GM12878 (cell line): ENCODE results near the gene KIR3DL2. TPM values are rescaled to one million over a fixed set of nuclear protein-coding genes. Genes with fewer than 3 reads are reported as not detected.

Experiments used
- ATAC-seq: fragments of 200-7000 bp; cut with Tn5 transposase; 3 replicates; pipeline ENCODE4 v1.9.1; 2020; ENCODE audit warnings: mild to moderate bottlenecking, moderate library complexity
- BruUV-seq: library from RNA; stranded (reverse); fragments of 400-500 nt; replicated peaks from 2 replicates; lab custom pipeline; 2021; lab: Mats Ljungman, UMichigan
- CTCF ChIA-PET: fragments of 300-600 bp; sonication (Branson Sonifier 250); formaldehyde crosslinking; extraction: SDS; loops from one replicate; lab custom pipeline; 2021; ENCODE audit warnings: inconsistent platforms; lab: Yijun Ruan, JAX
- POLR2A ChIA-PET: fragments of 350-600 bp; formaldehyde crosslinking; extraction: SDS; loops from one replicate; lab custom pipeline; 2021; ENCODE audit warnings: inconsistent platforms; lab: Charles Lee
- RAD21 ChIA-PET: fragments of 300-600 bp; sonication (Branson Sonifier 250); formaldehyde crosslinking; loops from one replicate; lab custom pipeline; 2023; ENCODE audit warnings: antibody characterized with exemption; ENCODE audit not compliant: unreplicated experiment; lab: Charles Lee
- SMC1A ChIA-PET: fragments of 300-600 bp; sonication (Branson Sonifier 250); formaldehyde crosslinking; loops from one replicate; lab custom pipeline; 2023; ENCODE audit not compliant: unreplicated experiment, uncharacterized antibody; lab: Charles Lee
- DNase-seq: peaks from one replicate; pipeline ENCODE4 v3.0.0-alpha.2; 2011; ENCODE audit warnings: low read depth, low spot score
- FAIRE-seq: peaks from 3 replicates; lab custom pipeline; 2011; peaks lifted over from hg19 to GRCh38; lab: Jason Lieb, UNC
- H2AFZ ChIP-seq: 2 replicates; pipeline ENCODE4 v1.6.0; 2011; ENCODE audit warnings: low read depth, low read length, control low read depth; ENCODE audit not compliant: control insufficient read depth
- H3K27ac ChIP-seq: 2 replicates; pipeline ENCODE4 v1.5.1; 2011; ENCODE audit warnings: control low read depth; ENCODE audit not compliant: control insufficient read depth, insufficient read depth
- H3K27me3 ChIP-seq, 2 experiments: replicated peaks in 1 of 2; 2 replicates each; pipeline versions ENCODE4 v1.6.0 to v1.6.1; 2011; ENCODE audit warnings: low read length in 1 of 2; ENCODE audit not compliant: control insufficient read depth in 2 of 2, insufficient read depth in 2 of 2
- H3K36me3 ChIP-seq, 2 experiments: 2 replicates each; pipeline ENCODE4 v1.5.1; 2011; ENCODE audit warnings: low read length in 1 of 2; ENCODE audit not compliant: control insufficient read depth in 2 of 2, insufficient read depth in 2 of 2
- H3K4me1 ChIP-seq: 2 replicates; pipeline ENCODE4 v1.6.1; 2011; ENCODE audit warnings: mild to moderate bottlenecking, low read length, moderate library complexity, mixed read lengths; ENCODE audit not compliant: control insufficient read depth, insufficient read depth
- H3K4me2 ChIP-seq: 2 replicates; pipeline ENCODE4 v1.6.0; 2011; ENCODE audit warnings: control low read depth; ENCODE audit not compliant: control insufficient read depth, insufficient read depth
- H3K4me3 ChIP-seq: fragments of 200-600 bp; sonication (generic); 2 replicates; pipeline ENCODE4 v1.5.1; 2016
- H3K79me2 ChIP-seq: 2 replicates; pipeline ENCODE4 v1.6.0; 2011; ENCODE audit warnings: low read length; ENCODE audit not compliant: control insufficient read depth, insufficient read depth
- H3K9ac ChIP-seq: 2 replicates; pipeline ENCODE4 v1.8.0; 2011; ENCODE audit warnings: low read length, control low read depth, mixed read lengths; ENCODE audit not compliant: control insufficient read depth, insufficient read depth
- H3K9me3 ChIP-seq: replicated peaks from 3 replicates; pipeline ENCODE4 v1.5.1; 2011; ENCODE audit warnings: mild to moderate bottlenecking, low read length; ENCODE audit not compliant: control insufficient read depth, insufficient read depth
- H4K20me1 ChIP-seq: 2 replicates; pipeline ENCODE4 v1.6.0; 2011; ENCODE audit not compliant: control insufficient read depth, insufficient read depth
- CHD2 ChIP-seq: IDR thresholded peaks from 2 replicates; pipeline ENCODE4 v1.6.1; 2011; ENCODE audit warnings: low read depth, low read length, improper control_type of control experiment, borderline replicate concordance
- CHD4 ChIP-seq: fragments of 200-600 bp; sonication (generic); IDR thresholded peaks from 2 replicates; pipeline ENCODE4 v1.6.1; 2016; ENCODE audit warnings: mild to moderate bottlenecking
- KAT2A ChIP-seq: conservative IDR thresholded peaks from 2 replicates; pipeline ENCODE4 v1.6.1; 2011; ENCODE audit warnings: low read depth, low read length; ENCODE audit not compliant: control insufficient read depth
- POLR2A ChIP-seq: IDR thresholded peaks from 2 replicates; pipeline ENCODE4 v1.6.1; 2011; ENCODE audit warnings: low read depth, mild to moderate bottlenecking, low read length
- SP1 ChIP-seq: IDR thresholded peaks from one replicate; pipeline ENCODE4 v1.6.1; 2011; ENCODE audit warnings: low read depth, low read length
- TCF3 ChIP-seq: IDR thresholded peaks from 2 replicates; pipeline ENCODE4 v1.6.1; 2012; ENCODE audit warnings: low read depth, mild to moderate bottlenecking, low read length, borderline replicate concordance; ENCODE audit not compliant: insufficient read depth
- WGBS: methylation state at CpG from one replicate; pipeline ENCODE4 v1.1.6; 2016; ENCODE audit warnings: low lambda C conversion rate; ENCODE audit not compliant: insufficient replicate concordance, insufficient coverage; ENCODE audit errors: missing lambda C conversion rate; 5-methylcytosine and 5-hydroxymethylcytosine counted together
- in situ Hi-C: fragments of 300-500 bp; cut with MboI; formaldehyde crosslinking; loops from 9 replicates; pipeline ENCODE4 v1.14.3; 2018; ENCODE audit warnings: mixed read lengths
- intact Hi-C: fragments of 100-400 bp; cut with micrococcal nuclease; formaldehyde crosslinking; loops from one replicate; pipeline ENCODE4 v1.14.2; 2022; ENCODE audit not compliant: unreplicated experiment
- polyA plus RNA-seq, 11 experiments: library from polyadenylated mRNA; depleted of rRNA in 4 of 11; unstranded in 6 of 11; stranded (reverse) in 5 of 11; fragments of >200 nt; fragmentation: Nextera tagmentation in 4 of 11; fragmentation: Illumina TruSeq in 1 of 11; extraction: Ambion mirVana in 4 of 11; extraction: Trizol in 1 of 11; gene quantifications; 1 replicate in 1 of 11; 2 replicates in 10 of 11; pipeline versions ENCODE4 v1.2.1 to v1.2.3, GENCODE V29; 2011 to 2016; ENCODE audit warnings: inconsistent platforms in 2 of 11, missing spikeins in 2 of 11, low read depth in 1 of 11
- total RNA-seq, 4 experiments: library from RNA; depleted of rRNA in 3 of 4; stranded (reverse); fragments of >200 nt in 3 of 4; fragmentation: Illumina TruSeq in 1 of 4; extraction: Trizol in 1 of 4; gene quantifications; 2 replicates each; pipeline versions ENCODE4 v1.2.1 to v1.2.3, GENCODE V29; 2013 to 2021
- TF ChIP-seq, protein P1 (sequence below): IDR thresholded peaks from 2 replicates; pipeline ENCODE4 v1.6.1; 2012; ENCODE audit warnings: low read length, inconsistent platforms
- TF ChIP-seq, protein P2 (sequence below): IDR thresholded peaks from 2 replicates; pipeline ENCODE4 v1.6.1; 2012; ENCODE audit warnings: low read depth, low read length, improper control_type of control experiment
- TF ChIP-seq, protein P3 (sequence below): fragments of 450-650 bp; IDR thresholded peaks from 2 replicates; pipeline ENCODE4 v1.6.1; 2016; ENCODE audit warnings: mild to moderate bottlenecking
- TF ChIP-seq, protein P4 (sequence below): fragments of 450-650 bp; formaldehyde crosslinking; IDR thresholded peaks from 2 replicates; pipeline ENCODE4 v1.5.0; 2022; ENCODE audit warnings: mild to moderate bottlenecking, missing genetic modification characterization

Gene KIR3DL2
- total and polyA plus RNA-seq, 10 of the 15 experiments (the other 5 are each of a cell fraction or from before 2014, with no cell fraction given), result 0.39 TPM; not detected in 9

DNA sequence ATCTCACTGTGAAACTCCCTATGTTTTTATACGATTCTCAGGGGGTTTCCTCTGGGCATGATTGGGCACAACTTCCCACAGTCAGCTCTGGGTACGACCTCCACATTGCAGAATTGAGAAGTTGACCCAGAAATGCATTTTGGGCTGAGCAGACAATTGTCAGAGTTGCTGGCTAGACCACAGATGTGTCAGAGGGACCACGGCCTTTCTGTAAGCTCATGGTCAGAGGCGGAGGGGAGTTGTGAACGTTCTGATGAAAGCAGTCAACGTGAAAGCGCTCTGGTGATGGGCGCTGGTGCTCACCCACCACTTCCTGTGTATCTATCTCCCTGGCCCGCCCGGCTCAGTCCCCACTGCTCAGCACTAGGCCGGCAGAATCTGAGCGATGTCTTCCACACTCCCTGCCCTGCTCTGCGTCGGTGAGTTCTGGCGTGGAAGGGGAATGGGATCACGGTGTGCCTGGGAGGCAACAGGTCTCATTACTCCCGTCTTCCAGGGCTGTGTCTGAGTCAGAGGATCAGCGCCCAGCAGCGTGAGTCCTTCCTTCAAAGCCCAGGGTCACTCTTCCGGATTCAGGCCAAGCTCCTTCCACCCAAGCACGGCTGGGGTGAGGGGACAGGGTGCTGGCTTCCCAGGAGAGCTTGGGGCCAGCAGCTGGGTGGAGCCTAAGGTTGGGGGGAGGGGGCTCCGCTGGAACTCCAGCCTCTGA is 55.7 kb downstream of the KIR3DL2 start, which contains the start of gene NCR1:
Gene NCR1 (plus strand): TSS at position 346 of the 709 bp plus-strand sequence. CDS start 40 bp downstream, at position 386.
- RAD21 ChIA-PET, result no interaction called here
- peak within 1 kb of the TSS; percentile 67 for H2AFZ ChIP-seq
- peaks cover 4% of the 10 kb centered on the region; the same call in 1 of the 2 replicates for H3K4me1 ChIP-seq
- POLR2A ChIA-PET, result interaction anchor here (0.6 kb wide), 1 partner anchor 418 kb away, joined by 9 read pairs; no protein-coding TSS in a partner anchor
- in situ Hi-C loops, result no loop called here
- ATAC-seq, result peak; percentile 46
- no peaks in the 10 kb centered on the region for H3K36me3 ChIP-seq
- BruUV-seq, result no TSS peak
- no peak within 1 kb of the TSS for H3K27ac ChIP-seq
- no peaks in the 10 kb centered on the region for H3K79me2 ChIP-seq
- CTCF ChIA-PET, result no interaction called here
- H3K4me2 ChIP-seq, result 0 out of 2 replicates have a peak within 1 kb of the TSS, but pooled peaks have one; percentile 3
- no peak for TF ChIP-seq TCF3
- TF ChIP-seq POLR2A, result 0 out of 2 replicates have a peak, but pooled peaks have one; percentile 42
- TF ChIP-seq, protein P1, sequence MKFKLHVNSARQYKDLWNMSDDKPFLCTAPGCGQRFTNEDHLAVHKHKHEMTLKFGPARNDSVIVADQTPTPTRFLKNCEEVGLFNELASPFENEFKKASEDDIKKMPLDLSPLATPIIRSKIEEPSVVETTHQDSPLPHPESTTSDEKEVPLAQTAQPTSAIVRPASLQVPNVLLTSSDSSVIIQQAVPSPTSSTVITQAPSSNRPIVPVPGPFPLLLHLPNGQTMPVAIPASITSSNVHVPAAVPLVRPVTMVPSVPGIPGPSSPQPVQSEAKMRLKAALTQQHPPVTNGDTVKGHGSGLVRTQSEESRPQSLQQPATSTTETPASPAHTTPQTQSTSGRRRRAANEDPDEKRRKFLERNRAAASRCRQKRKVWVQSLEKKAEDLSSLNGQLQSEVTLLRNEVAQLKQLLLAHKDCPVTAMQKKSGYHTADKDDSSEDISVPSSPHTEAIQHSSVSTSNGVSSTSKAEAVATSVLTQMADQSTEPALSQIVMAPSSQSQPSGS, result no peak
- no peaks in the 10 kb centered on the region for H3K27me3 ChIP-seq
- no peaks in the 10 kb centered on the region for H3K9me3 ChIP-seq
- intact Hi-C loops, result no loop called here
- no peak for FAIRE-seq
- WGBS, result 30% methylated on average over 21 of the region's 22 CpGs
- H3K4me3 ChIP-seq, result no peak within 1 kb of the TSS
- SMC1A ChIA-PET, result no interaction called here
- no peak for DNase-seq
- no peak within 1 kb of the TSS for H3K9ac ChIP-seq
- H4K20me1 ChIP-seq, result no peaks in the 10 kb centered on the region

DNA sequence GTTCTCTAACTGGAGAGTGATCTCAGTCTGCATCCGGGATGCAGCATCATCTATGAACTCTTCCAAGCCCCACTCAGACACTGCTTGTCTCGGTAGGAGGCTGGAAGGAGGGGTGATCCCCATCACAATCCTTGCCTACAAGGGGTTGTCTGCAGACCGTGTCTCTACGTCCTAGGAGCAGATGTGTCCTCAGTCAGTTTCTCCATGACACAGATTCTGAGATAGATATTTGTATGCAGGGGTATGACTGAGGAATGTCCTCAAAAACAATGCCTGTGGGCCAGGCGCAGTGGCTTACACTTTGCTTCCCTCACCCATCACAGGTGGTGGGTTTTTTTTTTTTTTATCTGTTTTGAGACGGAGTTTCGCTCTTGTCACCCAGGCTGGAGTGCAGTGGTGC is 56.6 kb downstream of the KIR3DL2 start:
- ATAC-seq (no peak), FAIRE-seq (no peak), DNase-seq (no peak)
- Histone ChIP-seq H3K79me2 (no peaks in the 10 kb centered on the region), H3K27me3 (no peaks in the 10 kb centered on the region), H3K36me3 (no peaks in the 10 kb centered on the region), H3K9ac (no peak overlapping the region), H2AFZ (no peak overlapping the region), H3K4me3 (no peak overlapping the region), H3K9me3 (no peaks in the 10 kb centered on the region), H3K4me1 (peaks cover 4% of the 10 kb centered on the region; the same call in 1 of the 2 replicates), H3K27ac (no peak overlapping the region), H3K4me2 (no peak overlapping the region), H4K20me1 (no peaks in the 10 kb centered on the region)
- intact Hi-C loops (no loop called here), in situ Hi-C loops (no loop called here)
- ChIA-PET SMC1A (interaction anchor here (0.5 kb wide), 1 partner anchor 12 kb away, joined by 3 read pairs; no protein-coding TSS in a partner anchor), POLR2A (no interaction called here), CTCF (no interaction called here), RAD21 (no interaction called here)
- WGBS, result 37% methylated on average over 7 of the region's 7 CpGs
- BruUV-seq, result no TSS peak
- no peak for TF ChIP-seq CHD2
- no peak for TF ChIP-seq CHD4
- TF ChIP-seq, protein P2, sequence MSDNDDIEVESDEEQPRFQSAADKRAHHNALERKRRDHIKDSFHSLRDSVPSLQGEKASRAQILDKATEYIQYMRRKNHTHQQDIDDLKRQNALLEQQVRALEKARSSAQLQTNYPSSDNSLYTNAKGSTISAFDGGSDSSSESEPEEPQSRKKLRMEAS, result no peak
- no peak for TF ChIP-seq KAT2A
- TF ChIP-seq, protein P3, sequence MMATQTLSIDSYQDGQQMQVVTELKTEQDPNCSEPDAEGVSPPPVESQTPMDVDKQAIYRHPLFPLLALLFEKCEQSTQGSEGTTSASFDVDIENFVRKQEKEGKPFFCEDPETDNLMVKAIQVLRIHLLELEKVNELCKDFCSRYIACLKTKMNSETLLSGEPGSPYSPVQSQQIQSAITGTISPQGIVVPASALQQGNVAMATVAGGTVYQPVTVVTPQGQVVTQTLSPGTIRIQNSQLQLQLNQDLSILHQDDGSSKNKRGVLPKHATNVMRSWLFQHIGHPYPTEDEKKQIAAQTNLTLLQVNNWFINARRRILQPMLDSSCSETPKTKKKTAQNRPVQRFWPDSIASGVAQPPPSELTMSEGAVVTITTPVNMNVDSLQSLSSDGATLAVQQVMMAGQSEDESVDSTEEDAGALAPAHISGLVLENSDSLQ, result no peak
- no peak for TF ChIP-seq SP1
- TF ChIP-seq, protein P4, sequence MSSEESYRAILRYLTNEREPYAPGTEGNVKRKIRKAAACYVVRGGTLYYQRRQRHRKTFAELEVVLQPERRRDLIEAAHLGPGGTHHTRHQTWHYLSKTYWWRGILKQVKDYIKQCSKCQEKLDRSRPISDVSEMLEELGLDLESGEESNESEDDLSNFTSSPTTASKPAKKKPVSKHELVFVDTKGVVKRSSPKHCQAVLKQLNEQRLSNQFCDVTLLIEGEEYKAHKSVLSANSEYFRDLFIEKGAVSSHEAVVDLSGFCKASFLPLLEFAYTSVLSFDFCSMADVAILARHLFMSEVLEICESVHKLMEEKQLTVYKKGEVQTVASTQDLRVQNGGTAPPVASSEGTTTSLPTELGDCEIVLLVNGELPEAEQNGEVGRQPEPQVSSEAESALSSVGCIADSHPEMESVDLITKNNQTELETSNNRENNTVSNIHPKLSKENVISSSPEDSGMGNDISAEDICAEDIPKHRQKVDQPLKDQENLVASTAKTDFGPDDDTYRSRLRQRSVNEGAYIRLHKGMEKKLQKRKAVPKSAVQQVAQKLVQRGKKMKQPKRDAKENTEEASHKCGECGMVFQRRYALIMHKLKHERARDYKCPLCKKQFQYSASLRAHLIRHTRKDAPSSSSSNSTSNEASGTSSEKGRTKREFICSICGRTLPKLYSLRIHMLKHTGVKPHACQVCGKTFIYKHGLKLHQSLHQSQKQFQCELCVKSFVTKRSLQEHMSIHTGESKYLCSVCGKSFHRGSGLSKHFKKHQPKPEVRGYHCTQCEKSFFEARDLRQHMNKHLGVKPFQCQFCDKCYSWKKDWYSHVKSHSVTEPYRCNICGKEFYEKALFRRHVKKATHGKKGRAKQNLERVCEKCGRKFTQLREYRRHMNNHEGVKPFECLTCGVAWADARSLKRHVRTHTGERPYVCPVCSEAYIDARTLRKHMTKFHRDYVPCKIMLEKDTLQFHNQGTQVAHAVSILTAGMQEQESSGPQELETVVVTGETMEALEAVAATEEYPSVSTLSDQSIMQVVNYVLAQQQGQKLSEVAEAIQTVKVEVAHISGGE (CRISPR knock-in tag), result no peak
